IMR-90 (cell line): Measurements from ENCODE around the gene EPHA6. TPM values are rescaled to one million over a fixed set of nuclear protein-coding genes. Genes with fewer than 3 reads are reported as not detected.

Experiments
- ATAC-seq: fragments of 200-7000 bp; cut with Tn5 transposase; 2 replicates; pipeline ENCODE4 v1.9.1; 2020; ENCODE audit warnings: low read depth, mild to moderate bottlenecking, moderate library complexity
- BruUV-seq: library from RNA; stranded (reverse); fragments of 400-500 nt; replicated peaks from 2 replicates; lab custom pipeline; 2021; lab: Mats Ljungman, UMichigan
- CTCF ChIA-PET: fragments of 300-600 bp; formaldehyde crosslinking; extraction: SDS; loops from one replicate; lab custom pipeline; 2021; ENCODE audit warnings: antibody characterized with exemption; lab: Yijun Ruan, JAX
- POLR2A ChIA-PET: fragments of 300-600 bp; sonication (Branson Sonifier 250); formaldehyde crosslinking; loops from one replicate; lab custom pipeline; 2022; ENCODE audit warnings: antibody characterized with exemption; ENCODE audit not compliant: unreplicated experiment; lab: Charles Lee
- DNase-seq: peaks from one replicate; pipeline ENCODE4 v3.0.0; 2013
- H2AFZ ChIP-seq: replicated peaks from 2 replicates; pipeline ENCODE3; 2013; ENCODE audit warnings: low read length, mild to moderate bottlenecking; ENCODE audit not compliant: poor library complexity
- H2AK5ac ChIP-seq: 2 replicates; pipeline ENCODE4 v1.6.1; 2013; ENCODE audit warnings: low read depth, low read length, inconsistent platforms
- H2AK9ac ChIP-seq: replicated peaks from 2 replicates; pipeline ENCODE3; 2013; ENCODE audit warnings: mild to moderate bottlenecking, low read depth, low read length, moderate library complexity; ENCODE audit not compliant: poor library complexity
- H2BK120ac ChIP-seq: 2 replicates; pipeline ENCODE4 v1.6.1; 2013; ENCODE audit warnings: low read depth, low read length, inconsistent platforms
- H2BK15ac ChIP-seq: 3 replicates; pipeline ENCODE4 v1.6.1; 2013; ENCODE audit warnings: low read depth, low read length, inconsistent platforms
- H2BK20ac ChIP-seq: 2 replicates; pipeline ENCODE4 v1.6.1; 2013; ENCODE audit warnings: low read depth, mild to moderate bottlenecking, inconsistent platforms, low read length, moderate library complexity
- H2BK5ac ChIP-seq: 2 replicates; pipeline ENCODE4 v1.6.1; 2013; ENCODE audit warnings: mild to moderate bottlenecking, low read depth, low read length, inconsistent platforms; ENCODE audit not compliant: poor library complexity, severe bottlenecking
- H3K14ac ChIP-seq: replicated peaks from 2 replicates; pipeline ENCODE4 v1.6.1; 2013; ENCODE audit warnings: low read depth, low read length, inconsistent platforms
- H3K18ac ChIP-seq: 2 replicates; pipeline ENCODE4 v1.6.1; 2013; ENCODE audit warnings: low read depth, low read length, control low read depth
- H3K23ac ChIP-seq: 2 replicates; pipeline ENCODE4 v1.6.1; 2013; ENCODE audit warnings: low read depth, low read length, inconsistent platforms
- H3K27ac ChIP-seq: 2 replicates; pipeline ENCODE4 v1.5.1; 2013; ENCODE audit warnings: mild to moderate bottlenecking, control low read depth, low read length; ENCODE audit not compliant: insufficient read depth
- H3K27me3 ChIP-seq: 2 replicates; pipeline ENCODE4 v1.6.1; 2013; ENCODE audit warnings: low read length; ENCODE audit not compliant: control insufficient read depth, insufficient read depth
- H3K36me3 ChIP-seq: 2 replicates; pipeline ENCODE4 v1.6.1; 2013; ENCODE audit warnings: low read length, mixed read lengths; ENCODE audit not compliant: control insufficient read depth, insufficient read depth
- H3K4ac ChIP-seq: 2 replicates; pipeline ENCODE4 v1.6.1; 2013; ENCODE audit warnings: low read depth, low read length, inconsistent platforms
- H3K4me1 ChIP-seq: 2 replicates; pipeline ENCODE4 v1.6.1; 2013; ENCODE audit warnings: low read length, mixed read lengths; ENCODE audit not compliant: control insufficient read depth, insufficient read depth
- H3K4me2 ChIP-seq: 2 replicates; pipeline ENCODE4 v1.6.1; 2013; ENCODE audit warnings: low read depth, mild to moderate bottlenecking, control low read depth, low read length, moderate library complexity
- H3K4me3 ChIP-seq: 2 replicates; pipeline ENCODE4 v1.5.1; 2013; ENCODE audit warnings: low read depth, mild to moderate bottlenecking, control low read depth, low read length, moderate library complexity; ENCODE audit not compliant: insufficient read depth
- H3K56ac ChIP-seq: 2 replicates; pipeline ENCODE4 v1.6.1; 2013; ENCODE audit warnings: low read length, inconsistent platforms; ENCODE audit not compliant: insufficient read depth; ENCODE audit errors: extremely low read depth
- H3K79me1 ChIP-seq, 2 experiments: 2 replicates each; pipeline ENCODE4 v1.6.1; 2013; ENCODE audit warnings: low read length in 2 of 2, inconsistent platforms in 1 of 2, low read depth in 1 of 2
- H3K9ac ChIP-seq: 2 replicates; pipeline ENCODE4 v1.6.1; 2013; ENCODE audit warnings: low read depth, low read length, control low read depth
- H3K9me1 ChIP-seq: 2 replicates; pipeline ENCODE4 v1.6.1; 2013; ENCODE audit warnings: low read length, inconsistent platforms; ENCODE audit not compliant: insufficient read depth
- H3K9me3 ChIP-seq: 2 replicates; pipeline ENCODE4 v1.6.1; 2013; ENCODE audit warnings: low read length; ENCODE audit not compliant: control insufficient read depth, insufficient read depth
- H4K20me1 ChIP-seq: 2 replicates; pipeline ENCODE4 v1.6.1; 2013; ENCODE audit warnings: low read length, inconsistent platforms; ENCODE audit not compliant: insufficient read depth
- H4K5ac ChIP-seq: 2 replicates; pipeline ENCODE4 v1.6.1; 2013; ENCODE audit warnings: mild to moderate bottlenecking, low read depth, low read length, control low read depth
- H4K8ac ChIP-seq, 2 experiments: 2 replicates each; pipeline ENCODE4 v1.6.1; 2013; ENCODE audit warnings: low read depth in 2 of 2, low read length in 2 of 2, control low read depth in 1 of 2, inconsistent platforms in 1 of 2
- H4K91ac ChIP-seq: 2 replicates; pipeline ENCODE4 v1.6.1; 2013; ENCODE audit warnings: low read depth, low read length, inconsistent platforms; ENCODE audit not compliant: insufficient read depth
- CEBPB ChIP-seq: IDR thresholded peaks from 2 replicates; pipeline ENCODE4 v1.6.1; 2012; ENCODE audit warnings: low read depth, low read length, improper control_type of control experiment
- CHD1 ChIP-seq: IDR thresholded peaks from 2 replicates; pipeline ENCODE4 v1.6.1; 2012; ENCODE audit warnings: low read depth, low read length, improper control_type of control experiment
- CTCF ChIP-seq: conservative IDR thresholded peaks from 2 replicates; pipeline ENCODE4 v1.5.1; 2012; ENCODE audit warnings: mild to moderate bottlenecking, low read depth, low read length, improper control_type of control experiment
- ELK1 ChIP-seq: fragments of 150-350 bp; IDR thresholded peaks from 2 replicates; pipeline ENCODE4 v1.6.1; 2016; ENCODE audit warnings: low read depth, mild to moderate bottlenecking, low read length, moderate library complexity, borderline replicate concordance
- FOS ChIP-seq: fragments of 150-350 bp; IDR thresholded peaks from 2 replicates; pipeline ENCODE4 v1.6.1; 2016; ENCODE audit warnings: low read depth, low read length
- MAFK ChIP-seq: IDR thresholded peaks from 2 replicates; pipeline ENCODE4 v1.6.1; 2012; ENCODE audit warnings: low read depth, low read length, improper control_type of control experiment
- MXI1 ChIP-seq: IDR thresholded peaks from 2 replicates; pipeline ENCODE4 v1.6.1; 2012; ENCODE audit warnings: low read depth, mild to moderate bottlenecking, low read length, moderate library complexity, borderline replicate concordance
- NFE2L2 ChIP-seq: fragments of 150-350 bp; IDR thresholded peaks from 2 replicates; pipeline ENCODE4 v1.6.1; 2016; ENCODE audit warnings: low read depth, mild to moderate bottlenecking, low read length
- POLR2A ChIP-seq: IDR thresholded peaks from 2 replicates; pipeline ENCODE4 v1.6.1; 2012; ENCODE audit warnings: mild to moderate bottlenecking, low read depth, low read length
- RAD21 ChIP-seq: IDR thresholded peaks from 2 replicates; pipeline ENCODE4 v1.6.1; 2012; ENCODE audit warnings: low read length, improper control_type of control experiment
- RCOR1 ChIP-seq: IDR thresholded peaks from 2 replicates; pipeline ENCODE4 v1.6.1; 2012; ENCODE audit warnings: mild to moderate bottlenecking, low read length, improper control_type of control experiment; ENCODE audit not compliant: insufficient replicate concordance
- RFX5 ChIP-seq: IDR thresholded peaks from 2 replicates; pipeline ENCODE4 v1.8.0; 2012; ENCODE audit warnings: low read depth, mild to moderate bottlenecking, low read length, moderate library complexity
- SMC3 ChIP-seq: fragments of 150-350 bp; IDR thresholded peaks from 2 replicates; pipeline ENCODE4 v1.6.1; 2016; ENCODE audit warnings: low read depth, mild to moderate bottlenecking, antibody characterized with exemption, low read length, moderate library complexity
- USF2 ChIP-seq: fragments of 150-350 bp; IDR thresholded peaks from 2 replicates; pipeline ENCODE4 v1.6.1; 2017; ENCODE audit warnings: mild to moderate bottlenecking, antibody characterized with exemption, low read length, low read depth
- WGBS, 2 experiments: methylation state at CpG; one replicate each; pipeline versions ENCODE4 v1.1.5 to v1.1.7; 2013; ENCODE audit warnings: missing lambda C conversion rate in 2 of 2; ENCODE audit not compliant: insufficient read length in 1 of 2; ENCODE audit errors: extremely low coverage in 2 of 2; 5-methylcytosine and 5-hydroxymethylcytosine counted together
- dilution Hi-C: fragments of 300-500 bp; cut with HindIII; formaldehyde crosslinking; loops from one replicate; pipeline ENCODE4 v1.14.3; 2018; ENCODE audit warnings: low sequenced_read_pairs; ENCODE audit not compliant: unreplicated experiment
- in situ Hi-C: fragments of 300-500 bp; cut with MboI; formaldehyde crosslinking; loops from 3 replicates; pipeline ENCODE4 v1.14.3; 2019; ENCODE audit warnings: low sequenced_read_pairs, inconsistent platforms, mixed read lengths
- intact Hi-C: fragments of 100-400 bp; cut with micrococcal nuclease; formaldehyde crosslinking; loops from 2 replicates; pipeline ENCODE4 v1.10.0; 2022
- polyA plus RNA-seq, 3 experiments: library from polyadenylated mRNA; depleted of rRNA; stranded (reverse); fragments of >200 nt; gene quantifications; 2 replicates each; pipeline ENCODE4 v1.2.3, GENCODE V29; 2012; ENCODE audit warnings: low replicate concordance in 1 of 3
- total RNA-seq: library from RNA; depleted of rRNA; stranded (reverse); fragments of >200 nt; gene quantifications from 2 replicates; pipeline ENCODE4 v1.2.3, GENCODE V29; 2012

The EPHA6 gene
- total and polyA plus RNA-seq, 2 of the 4 experiments (the other 2 are of a cell fraction), result not detected

GRCh38 chr3:96959901-96960641 is 145.7 kb downstream of the EPHA6 start:
- in situ Hi-C loops (no loop called here), dilution Hi-C loops (no loop called here), intact Hi-C loops (no loop called here)
- POLR2A ChIA-PET, result no interaction called here
- Histone ChIP-seq H2AK9ac (no peak overlapping the region), H3K36me3 (no peaks in the 10 kb centered on the region), H3K9ac (no peak overlapping the region), H3K56ac (no peak overlapping the region), H3K27ac (no peak overlapping the region), H2BK15ac (no peak overlapping the region), H4K20me1 (no peaks in the 10 kb centered on the region), H3K79me1 (no peaks in the 10 kb centered on the region), H2AFZ (no peak overlapping the region), H4K8ac (no peak overlapping the region), H3K4me2 (no peak overlapping the region), H3K9me1 (no peaks in the 10 kb centered on the region), H3K14ac (no peak overlapping the region), H3K23ac (no peak overlapping the region), H3K27me3 (no peaks in the 10 kb centered on the region), H2BK5ac (no peak overlapping the region), H4K5ac (no peak overlapping the region), H2BK120ac (no peak overlapping the region), H3K4ac (no peak overlapping the region), H2AK5ac (no peak overlapping the region), H4K91ac (no peak overlapping the region), H3K4me1 (no peaks in the 10 kb centered on the region), H3K18ac (no peak overlapping the region), H2BK20ac (no peak overlapping the region), H3K4me3 (no peak overlapping the region), H3K9me3 (peaks cover 3% of the 10 kb centered on the region; the same call in 1 of the 2 replicates)
- CTCF ChIA-PET, result no interaction called here
- ATAC-seq (no peak), DNase-seq (no peak)
- TF ChIP-seq RFX5, result no peak
- no peak for TF ChIP-seq CHD1
- no peak for TF ChIP-seq CEBPB
- no peak for TF ChIP-seq MAFK
- TF ChIP-seq RAD21, result no peak
- no peak for TF ChIP-seq RCOR1
- no peak for TF ChIP-seq CTCF
- TF ChIP-seq NFE2L2, result no peak
- TF ChIP-seq USF2, result no peak
- TF ChIP-seq FOS, result no peak
- TF ChIP-seq ELK1, result no peak
- TF ChIP-seq SMC3, result no peak
- TF ChIP-seq MXI1, result no peak
- TF ChIP-seq POLR2A, result no peak
- WGBS, 2 experiments, result no CpG with 5 or more reads among the region's 4 CpGs
- BruUV-seq, result no TSS peak
